Neural crest cell (in vitro differentiated cells): ENCODE results near the gene AP4B1. TPM values are rescaled to one million over a fixed set of nuclear protein-coding genes. Genes with fewer than 3 reads are reported as not detected.
A peak's percentile ranks its signal among the peaks of the same experiment; 100 is the strongest.

Source experiments
- DNase-seq: peaks from one replicate; pipeline ENCODE4 v3.0.0; 2021; ENCODE audit warnings: low read depth, mixed read lengths, low spot score
- H3K27ac Mint-ChIP-seq: one replicate; pipeline ENCODE4 v1.8.0; 2021; ENCODE audit warnings: mild to moderate bottlenecking, mixed read lengths; ENCODE audit not compliant: unreplicated experiment
- H3K27me3 Mint-ChIP-seq: 2 replicates; pipeline ENCODE4 v1.8.0; 2021; ENCODE audit warnings: low read depth, mild to moderate bottlenecking, mixed read lengths
- H3K36me3 Mint-ChIP-seq: 2 replicates; pipeline ENCODE4 v1.8.0; 2021; ENCODE audit warnings: low read depth, mild to moderate bottlenecking, mixed read lengths
- H3K4me1 Mint-ChIP-seq: 2 replicates; pipeline ENCODE4 v1.8.0; 2021; ENCODE audit warnings: mixed read lengths
- H3K4me3 Mint-ChIP-seq: one replicate; pipeline ENCODE4 v1.8.0; 2021; ENCODE audit warnings: mild to moderate bottlenecking, mixed read lengths
- H3K9me3 Mint-ChIP-seq: 2 replicates; pipeline ENCODE4 v1.8.0; 2021; ENCODE audit warnings: mixed read lengths
- total RNA-seq: library from RNA; stranded (reverse); gene quantifications from 2 replicates; pipeline ENCODE4 v1.2.1, GENCODE V29; 2021
- TF ChIP-seq, protein P1 (sequence below): fragments of 200-600 bp; sonication (generic); conservative IDR thresholded peaks from 2 replicates; pipeline ENCODE4 v1.5.0; 2021; ENCODE audit warnings: antibody characterized with exemption, mild to moderate bottlenecking

AP4B1 gene
- total RNA-seq, 1 donor from 2014 or later, result 23.6 TPM

DNA sequence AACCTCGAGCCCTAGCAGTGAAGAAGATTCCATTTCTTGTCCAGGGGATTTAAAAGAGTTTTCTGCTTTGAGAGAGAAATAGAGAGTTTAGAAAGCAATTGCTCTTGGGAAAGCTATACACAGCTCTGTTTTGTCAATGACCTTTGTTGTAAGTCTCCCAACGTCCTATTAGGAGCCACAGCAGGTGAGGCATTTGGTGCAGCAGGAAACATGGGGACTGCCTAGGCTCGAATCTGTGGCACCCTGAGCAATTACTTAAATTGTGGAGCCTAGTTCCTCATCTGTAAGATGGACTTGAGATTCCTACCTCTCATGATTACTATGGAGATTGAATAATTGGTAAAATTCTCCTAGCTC is 8.7 kb upstream of the AP4B1 start:
- TF ChIP-seq, protein P1, sequence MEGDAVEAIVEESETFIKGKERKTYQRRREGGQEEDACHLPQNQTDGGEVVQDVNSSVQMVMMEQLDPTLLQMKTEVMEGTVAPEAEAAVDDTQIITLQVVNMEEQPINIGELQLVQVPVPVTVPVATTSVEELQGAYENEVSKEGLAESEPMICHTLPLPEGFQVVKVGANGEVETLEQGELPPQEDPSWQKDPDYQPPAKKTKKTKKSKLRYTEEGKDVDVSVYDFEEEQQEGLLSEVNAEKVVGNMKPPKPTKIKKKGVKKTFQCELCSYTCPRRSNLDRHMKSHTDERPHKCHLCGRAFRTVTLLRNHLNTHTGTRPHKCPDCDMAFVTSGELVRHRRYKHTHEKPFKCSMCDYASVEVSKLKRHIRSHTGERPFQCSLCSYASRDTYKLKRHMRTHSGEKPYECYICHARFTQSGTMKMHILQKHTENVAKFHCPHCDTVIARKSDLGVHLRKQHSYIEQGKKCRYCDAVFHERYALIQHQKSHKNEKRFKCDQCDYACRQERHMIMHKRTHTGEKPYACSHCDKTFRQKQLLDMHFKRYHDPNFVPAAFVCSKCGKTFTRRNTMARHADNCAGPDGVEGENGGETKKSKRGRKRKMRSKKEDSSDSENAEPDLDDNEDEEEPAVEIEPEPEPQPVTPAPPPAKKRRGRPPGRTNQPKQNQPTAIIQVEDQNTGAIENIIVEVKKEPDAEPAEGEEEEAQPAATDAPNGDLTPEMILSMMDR, result no peak
- Mint-ChIP-seq H3K9me3 (no peaks in the 10 kb centered on the region), H3K27me3 (no peaks in the 10 kb centered on the region)

DNA sequence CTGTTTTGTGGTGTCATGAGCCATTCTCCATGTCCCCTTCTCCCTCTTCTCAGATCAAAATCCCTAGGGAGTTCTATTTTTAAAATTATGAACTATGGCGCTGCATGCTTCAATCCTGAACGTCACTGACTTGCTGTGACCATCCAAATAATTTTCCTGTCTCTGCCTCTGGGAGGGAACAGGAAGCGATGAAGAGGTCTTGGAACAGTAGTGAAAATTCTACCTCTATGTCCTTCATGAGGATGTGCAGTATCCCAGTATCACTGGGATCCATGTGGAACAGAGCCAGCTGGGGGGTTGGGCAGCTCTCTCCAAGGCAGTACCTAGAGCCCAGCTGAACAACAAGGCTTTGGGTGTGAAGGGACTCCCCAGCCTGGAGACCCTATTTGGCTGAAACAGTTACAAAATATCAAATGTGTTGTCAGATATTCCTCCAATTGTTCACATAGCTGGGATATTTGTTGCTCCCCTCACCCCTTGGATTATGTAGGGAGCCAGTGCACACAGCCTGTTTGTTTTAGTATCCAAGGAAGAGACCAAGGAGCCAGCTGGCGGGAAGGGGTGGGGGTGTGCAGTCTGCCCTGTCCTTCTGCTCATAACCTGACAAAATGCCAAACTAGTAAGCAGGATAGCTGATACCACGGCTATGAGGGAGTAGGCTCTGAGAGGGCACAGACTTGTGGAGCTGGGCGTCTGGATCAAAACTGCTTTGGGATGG is 8.2 kb upstream of the AP4B1 start:
- no peak for DNase-seq
- H3K27me3 Mint-ChIP-seq, result no peaks in the 10 kb centered on the region
- peak overlapping the region; percentile 57 for H3K27ac Mint-ChIP-seq
- no peak overlapping the region for H3K4me3 Mint-ChIP-seq
- peaks cover 4% of the 10 kb centered on the region for H3K4me1 Mint-ChIP-seq
- TF ChIP-seq, protein P1, result no peak
- H3K36me3 Mint-ChIP-seq, result peaks cover 9% of the 10 kb centered on the region
- H3K9me3 Mint-ChIP-seq, result no peaks in the 10 kb centered on the region

More for the DNA sequence above, 8.7 kb upstream of the AP4B1 start:
- H3K4me3 Mint-ChIP-seq, result no peak overlapping the region
- no peak for DNase-seq
- H3K27ac Mint-ChIP-seq, result no peak overlapping the region
- peaks cover 6% of the 10 kb centered on the region for H3K36me3 Mint-ChIP-seq
- H3K4me1 Mint-ChIP-seq, result no peaks in the 10 kb centered on the region

DNA sequence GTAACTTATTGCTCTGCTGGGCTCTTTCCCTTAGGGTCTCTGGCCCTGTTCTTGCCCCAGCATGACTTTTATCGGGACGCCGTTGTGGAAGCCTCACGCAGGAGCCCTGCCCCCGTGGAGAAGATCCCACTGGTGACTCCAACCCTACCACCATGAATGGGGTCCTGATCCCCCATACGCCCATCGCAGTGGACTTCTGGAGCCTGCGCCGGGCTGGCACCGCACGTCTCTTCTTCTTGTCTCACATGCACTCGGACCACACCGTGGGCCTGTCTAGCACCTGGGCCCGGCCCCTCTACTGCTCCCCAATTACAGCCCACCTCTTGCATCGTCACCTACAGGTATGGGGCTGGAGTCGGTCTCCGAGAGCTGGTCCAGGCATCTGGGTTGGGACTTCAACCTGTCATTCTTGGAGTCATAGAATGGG is 849 bp upstream of the AP4B1 start:
- Mint-ChIP-seq H3K9me3 (no peaks in the 10 kb centered on the region), H3K36me3 (peaks cover 4% of the 10 kb centered on the region), H3K4me1 (peaks cover 29% of the 10 kb centered on the region), H3K27me3 (no peaks in the 10 kb centered on the region), H3K27ac (peak overlapping the region; percentile 78), H3K4me3 (peak overlapping the region; percentile 98)
- DNase-seq, result no peak
- TF ChIP-seq, protein P1, result no peak

DNA sequence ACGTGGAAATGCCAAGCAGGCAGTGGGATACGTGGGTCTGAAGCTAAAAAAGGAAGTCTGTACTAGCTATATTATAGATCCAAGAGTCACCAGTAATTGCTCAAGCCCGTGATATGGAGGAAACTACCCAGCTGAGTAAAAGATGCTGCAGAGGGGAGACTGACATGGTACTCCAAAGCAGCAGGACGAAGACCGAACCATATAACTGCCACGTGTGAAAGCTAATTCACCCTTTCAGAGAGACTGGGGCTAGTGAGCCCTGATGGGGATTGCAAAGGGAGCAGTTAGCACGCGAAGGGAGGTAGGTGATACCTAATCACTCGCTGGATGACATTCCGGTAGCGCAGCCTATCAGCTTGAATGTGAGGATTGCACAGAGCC is 316 bp downstream of the AP4B1 start:
- TF ChIP-seq, protein P1, result no peak
- H3K4me3 Mint-ChIP-seq, result peak overlapping the region; percentile 98
- no peaks in the 10 kb centered on the region for H3K9me3 Mint-ChIP-seq
- peaks cover 29% of the 10 kb centered on the region for H3K4me1 Mint-ChIP-seq
- no peaks in the 10 kb centered on the region for H3K27me3 Mint-ChIP-seq
- H3K36me3 Mint-ChIP-seq, result peaks cover 7% of the 10 kb centered on the region
- H3K27ac Mint-ChIP-seq, result peak overlapping the region; percentile 94
- no peak for DNase-seq

DNA sequence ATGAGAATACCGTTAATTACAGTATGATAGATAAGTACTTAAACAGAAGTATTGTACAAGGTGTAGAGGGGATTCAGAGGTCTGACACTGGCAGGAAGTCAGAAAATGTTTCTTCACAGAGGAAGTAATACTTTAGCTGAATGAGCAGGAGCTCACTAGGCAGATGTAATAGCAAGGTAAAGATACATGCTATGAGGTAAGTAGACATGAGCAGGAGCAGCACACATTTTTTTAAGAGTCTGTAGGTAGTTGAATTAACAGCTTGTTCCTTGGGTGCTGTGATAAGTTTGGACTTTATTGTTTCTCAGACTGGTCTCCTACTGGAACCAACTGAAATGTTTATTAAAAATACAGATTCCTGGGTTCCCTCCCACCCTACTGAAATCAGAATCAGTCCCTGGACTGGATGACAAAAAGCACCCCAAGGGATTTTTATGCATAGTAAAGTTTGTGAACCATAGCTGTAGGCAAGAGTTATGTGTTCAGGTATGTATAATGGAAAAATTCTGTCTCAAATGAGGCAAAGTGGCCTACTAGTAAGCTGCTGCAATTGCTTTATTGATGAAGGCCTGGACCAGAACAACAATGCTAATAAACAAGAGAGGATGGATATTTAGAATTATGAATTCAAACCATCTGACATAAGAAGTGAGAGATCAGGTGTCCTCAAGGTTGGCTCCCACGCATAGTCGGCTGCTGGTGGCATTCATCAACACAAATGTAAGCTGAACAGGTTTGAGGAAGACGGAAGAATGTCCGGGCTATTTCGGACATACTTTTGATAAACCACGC is 902 bp downstream of the AP4B1 start:
- TF ChIP-seq, protein P1, result no peak
- H3K36me3 Mint-ChIP-seq, result peaks cover 7% of the 10 kb centered on the region
- no peaks in the 10 kb centered on the region for H3K9me3 Mint-ChIP-seq
- peak overlapping the region; percentile 98 for H3K4me3 Mint-ChIP-seq
- no peaks in the 10 kb centered on the region for H3K27me3 Mint-ChIP-seq
- H3K27ac Mint-ChIP-seq, result no peak overlapping the region
- H3K4me1 Mint-ChIP-seq, result peaks cover 29% of the 10 kb centered on the region
- no peak for DNase-seq
